IMR-90 (cell line): ENCODE results near the gene BRD1. TPM values are rescaled to one million over a fixed set of nuclear protein-coding genes. Genes with fewer than 3 reads are reported as not detected.

Source experiments
- ATAC-seq: fragments of 200-7000 bp; cut with Tn5 transposase; 2 replicates; pipeline ENCODE4 v1.9.1; 2020; ENCODE audit warnings: low read depth, mild to moderate bottlenecking, moderate library complexity
- BruUV-seq: library from RNA; stranded (reverse); fragments of 400-500 nt; replicated peaks from 2 replicates; lab custom pipeline; 2021; lab: Mats Ljungman, UMichigan
- CTCF ChIA-PET: fragments of 300-600 bp; formaldehyde crosslinking; extraction: SDS; loops from one replicate; lab custom pipeline; 2021; ENCODE audit warnings: antibody characterized with exemption; lab: Yijun Ruan, JAX
- POLR2A ChIA-PET: fragments of 300-600 bp; sonication (Branson Sonifier 250); formaldehyde crosslinking; loops from one replicate; lab custom pipeline; 2022; ENCODE audit warnings: antibody characterized with exemption; ENCODE audit not compliant: unreplicated experiment; lab: Charles Lee
- DNase-seq: peaks from one replicate; pipeline ENCODE4 v3.0.0; 2013
- H2AFZ ChIP-seq: replicated peaks from 2 replicates; pipeline ENCODE3; 2013; ENCODE audit warnings: low read length, mild to moderate bottlenecking; ENCODE audit not compliant: poor library complexity
- H2AK5ac ChIP-seq: 2 replicates; pipeline ENCODE4 v1.6.1; 2013; ENCODE audit warnings: low read depth, low read length, inconsistent platforms
- H2AK9ac ChIP-seq: replicated peaks from 2 replicates; pipeline ENCODE3; 2013; ENCODE audit warnings: mild to moderate bottlenecking, low read depth, low read length, moderate library complexity; ENCODE audit not compliant: poor library complexity
- H2BK120ac ChIP-seq: 2 replicates; pipeline ENCODE4 v1.6.1; 2013; ENCODE audit warnings: low read depth, low read length, inconsistent platforms
- H2BK15ac ChIP-seq: 3 replicates; pipeline ENCODE4 v1.6.1; 2013; ENCODE audit warnings: low read depth, low read length, inconsistent platforms
- H2BK20ac ChIP-seq: 2 replicates; pipeline ENCODE4 v1.6.1; 2013; ENCODE audit warnings: low read depth, mild to moderate bottlenecking, inconsistent platforms, low read length, moderate library complexity
- H2BK5ac ChIP-seq: 2 replicates; pipeline ENCODE4 v1.6.1; 2013; ENCODE audit warnings: mild to moderate bottlenecking, low read depth, low read length, inconsistent platforms; ENCODE audit not compliant: poor library complexity, severe bottlenecking
- H3K14ac ChIP-seq: replicated peaks from 2 replicates; pipeline ENCODE4 v1.6.1; 2013; ENCODE audit warnings: low read depth, low read length, inconsistent platforms
- H3K18ac ChIP-seq: 2 replicates; pipeline ENCODE4 v1.6.1; 2013; ENCODE audit warnings: low read depth, low read length, control low read depth
- H3K23ac ChIP-seq: 2 replicates; pipeline ENCODE4 v1.6.1; 2013; ENCODE audit warnings: low read depth, low read length, inconsistent platforms
- H3K27ac ChIP-seq: 2 replicates; pipeline ENCODE4 v1.5.1; 2013; ENCODE audit warnings: mild to moderate bottlenecking, control low read depth, low read length; ENCODE audit not compliant: insufficient read depth
- H3K27me3 ChIP-seq: 2 replicates; pipeline ENCODE4 v1.6.1; 2013; ENCODE audit warnings: low read length; ENCODE audit not compliant: control insufficient read depth, insufficient read depth
- H3K36me3 ChIP-seq: 2 replicates; pipeline ENCODE4 v1.6.1; 2013; ENCODE audit warnings: low read length, mixed read lengths; ENCODE audit not compliant: control insufficient read depth, insufficient read depth
- H3K4ac ChIP-seq: 2 replicates; pipeline ENCODE4 v1.6.1; 2013; ENCODE audit warnings: low read depth, low read length, inconsistent platforms
- H3K4me1 ChIP-seq: 2 replicates; pipeline ENCODE4 v1.6.1; 2013; ENCODE audit warnings: low read length, mixed read lengths; ENCODE audit not compliant: control insufficient read depth, insufficient read depth
- H3K4me2 ChIP-seq: 2 replicates; pipeline ENCODE4 v1.6.1; 2013; ENCODE audit warnings: low read depth, mild to moderate bottlenecking, control low read depth, low read length, moderate library complexity
- H3K4me3 ChIP-seq: 2 replicates; pipeline ENCODE4 v1.5.1; 2013; ENCODE audit warnings: low read depth, mild to moderate bottlenecking, control low read depth, low read length, moderate library complexity; ENCODE audit not compliant: insufficient read depth
- H3K56ac ChIP-seq: 2 replicates; pipeline ENCODE4 v1.6.1; 2013; ENCODE audit warnings: low read length, inconsistent platforms; ENCODE audit not compliant: insufficient read depth; ENCODE audit errors: extremely low read depth
- H3K79me1 ChIP-seq, 2 experiments: 2 replicates each; pipeline ENCODE4 v1.6.1; 2013; ENCODE audit warnings: low read length in 2 of 2, inconsistent platforms in 1 of 2, low read depth in 1 of 2
- H3K9ac ChIP-seq: 2 replicates; pipeline ENCODE4 v1.6.1; 2013; ENCODE audit warnings: low read depth, low read length, control low read depth
- H3K9me1 ChIP-seq: 2 replicates; pipeline ENCODE4 v1.6.1; 2013; ENCODE audit warnings: low read length, inconsistent platforms; ENCODE audit not compliant: insufficient read depth
- H3K9me3 ChIP-seq: 2 replicates; pipeline ENCODE4 v1.6.1; 2013; ENCODE audit warnings: low read length; ENCODE audit not compliant: control insufficient read depth, insufficient read depth
- H4K20me1 ChIP-seq: 2 replicates; pipeline ENCODE4 v1.6.1; 2013; ENCODE audit warnings: low read length, inconsistent platforms; ENCODE audit not compliant: insufficient read depth
- H4K5ac ChIP-seq: 2 replicates; pipeline ENCODE4 v1.6.1; 2013; ENCODE audit warnings: mild to moderate bottlenecking, low read depth, low read length, control low read depth
- H4K8ac ChIP-seq, 2 experiments: 2 replicates each; pipeline ENCODE4 v1.6.1; 2013; ENCODE audit warnings: low read depth in 2 of 2, low read length in 2 of 2, control low read depth in 1 of 2, inconsistent platforms in 1 of 2
- H4K91ac ChIP-seq: 2 replicates; pipeline ENCODE4 v1.6.1; 2013; ENCODE audit warnings: low read depth, low read length, inconsistent platforms; ENCODE audit not compliant: insufficient read depth
- CEBPB ChIP-seq: IDR thresholded peaks from 2 replicates; pipeline ENCODE4 v1.6.1; 2012; ENCODE audit warnings: low read depth, low read length, improper control_type of control experiment
- CHD1 ChIP-seq: IDR thresholded peaks from 2 replicates; pipeline ENCODE4 v1.6.1; 2012; ENCODE audit warnings: low read depth, low read length, improper control_type of control experiment
- MXI1 ChIP-seq: IDR thresholded peaks from 2 replicates; pipeline ENCODE4 v1.6.1; 2012; ENCODE audit warnings: low read depth, mild to moderate bottlenecking, low read length, moderate library complexity, borderline replicate concordance
- POLR2A ChIP-seq: IDR thresholded peaks from 2 replicates; pipeline ENCODE4 v1.6.1; 2012; ENCODE audit warnings: mild to moderate bottlenecking, low read depth, low read length
- RAD21 ChIP-seq: IDR thresholded peaks from 2 replicates; pipeline ENCODE4 v1.6.1; 2012; ENCODE audit warnings: low read length, improper control_type of control experiment
- RCOR1 ChIP-seq: IDR thresholded peaks from 2 replicates; pipeline ENCODE4 v1.6.1; 2012; ENCODE audit warnings: mild to moderate bottlenecking, low read length, improper control_type of control experiment; ENCODE audit not compliant: insufficient replicate concordance
- RFX5 ChIP-seq: IDR thresholded peaks from 2 replicates; pipeline ENCODE4 v1.8.0; 2012; ENCODE audit warnings: low read depth, mild to moderate bottlenecking, low read length, moderate library complexity
- SMC3 ChIP-seq: fragments of 150-350 bp; IDR thresholded peaks from 2 replicates; pipeline ENCODE4 v1.6.1; 2016; ENCODE audit warnings: low read depth, mild to moderate bottlenecking, antibody characterized with exemption, low read length, moderate library complexity
- WGBS, 2 experiments: methylation state at CpG; one replicate each; pipeline versions ENCODE4 v1.1.5 to v1.1.7; 2013; ENCODE audit warnings: missing lambda C conversion rate in 2 of 2; ENCODE audit not compliant: insufficient read length in 1 of 2; ENCODE audit errors: extremely low coverage in 2 of 2; 5-methylcytosine and 5-hydroxymethylcytosine counted together
- dilution Hi-C: fragments of 300-500 bp; cut with HindIII; formaldehyde crosslinking; loops from one replicate; pipeline ENCODE4 v1.14.3; 2018; ENCODE audit warnings: low sequenced_read_pairs; ENCODE audit not compliant: unreplicated experiment
- in situ Hi-C: fragments of 300-500 bp; cut with MboI; formaldehyde crosslinking; loops from 3 replicates; pipeline ENCODE4 v1.14.3; 2019; ENCODE audit warnings: low sequenced_read_pairs, inconsistent platforms, mixed read lengths
- intact Hi-C: fragments of 100-400 bp; cut with micrococcal nuclease; formaldehyde crosslinking; loops from 2 replicates; pipeline ENCODE4 v1.10.0; 2022
- polyA plus RNA-seq, 3 experiments: library from polyadenylated mRNA; depleted of rRNA; stranded (reverse); fragments of >200 nt; gene quantifications; 2 replicates each; pipeline ENCODE4 v1.2.3, GENCODE V29; 2012; ENCODE audit warnings: low replicate concordance in 1 of 3
- total RNA-seq: library from RNA; depleted of rRNA; stranded (reverse); fragments of >200 nt; gene quantifications from 2 replicates; pipeline ENCODE4 v1.2.3, GENCODE V29; 2012
- TF ChIP-seq, protein P1 (sequence below): conservative IDR thresholded peaks from 2 replicates; pipeline ENCODE4 v1.5.1; 2012; ENCODE audit warnings: mild to moderate bottlenecking, low read depth, low read length, improper control_type of control experiment
- TF ChIP-seq, protein P2 (sequence below): fragments of 150-350 bp; IDR thresholded peaks from 2 replicates; pipeline ENCODE4 v1.6.1; 2016; ENCODE audit warnings: low read depth, mild to moderate bottlenecking, low read length, moderate library complexity, borderline replicate concordance

The BRD1 gene
- total and polyA plus RNA-seq, 2 of the 4 experiments (the other 2 are of a cell fraction) = 10.0 to 10.6 TPM

DNA sequence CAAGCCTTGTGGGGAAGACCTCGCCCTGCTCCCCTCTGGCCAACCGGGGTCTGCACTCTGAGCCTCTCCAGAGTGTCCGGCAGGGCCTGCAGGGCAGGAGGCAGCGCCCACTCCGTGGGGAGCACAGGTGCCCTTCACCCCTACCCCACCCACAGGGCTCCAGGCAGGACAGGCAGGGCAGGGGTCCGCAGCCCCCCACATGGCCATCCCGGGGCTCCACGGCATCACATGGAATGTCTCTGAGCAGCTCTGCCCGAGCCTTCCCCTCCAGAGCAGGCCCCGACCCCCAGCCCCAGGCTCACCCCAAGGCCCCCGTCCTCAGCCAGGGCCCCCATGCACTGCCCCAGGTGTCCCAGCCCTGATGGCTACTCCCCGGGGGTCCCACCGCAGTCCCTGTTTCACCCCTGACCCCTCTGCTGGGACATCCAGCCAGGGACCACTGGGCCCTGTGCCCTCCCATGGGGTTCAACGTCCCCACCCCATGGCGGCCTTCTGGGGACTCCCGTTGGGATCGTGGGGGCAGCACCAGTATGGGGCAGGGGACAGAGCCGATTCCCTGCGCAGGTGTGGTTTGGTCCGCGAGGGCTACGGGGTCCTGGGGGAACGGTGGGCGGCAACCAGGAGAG lies 77.7 kb downstream of the BRD1 start:
- no peak overlapping the region for H4K5ac ChIP-seq
- H2BK15ac ChIP-seq = no peak overlapping the region
- no peak overlapping the region for H2AFZ ChIP-seq
- TF ChIP-seq RCOR1 = no peak
- TF ChIP-seq SMC3 = no peak
- TF ChIP-seq, protein P1, sequence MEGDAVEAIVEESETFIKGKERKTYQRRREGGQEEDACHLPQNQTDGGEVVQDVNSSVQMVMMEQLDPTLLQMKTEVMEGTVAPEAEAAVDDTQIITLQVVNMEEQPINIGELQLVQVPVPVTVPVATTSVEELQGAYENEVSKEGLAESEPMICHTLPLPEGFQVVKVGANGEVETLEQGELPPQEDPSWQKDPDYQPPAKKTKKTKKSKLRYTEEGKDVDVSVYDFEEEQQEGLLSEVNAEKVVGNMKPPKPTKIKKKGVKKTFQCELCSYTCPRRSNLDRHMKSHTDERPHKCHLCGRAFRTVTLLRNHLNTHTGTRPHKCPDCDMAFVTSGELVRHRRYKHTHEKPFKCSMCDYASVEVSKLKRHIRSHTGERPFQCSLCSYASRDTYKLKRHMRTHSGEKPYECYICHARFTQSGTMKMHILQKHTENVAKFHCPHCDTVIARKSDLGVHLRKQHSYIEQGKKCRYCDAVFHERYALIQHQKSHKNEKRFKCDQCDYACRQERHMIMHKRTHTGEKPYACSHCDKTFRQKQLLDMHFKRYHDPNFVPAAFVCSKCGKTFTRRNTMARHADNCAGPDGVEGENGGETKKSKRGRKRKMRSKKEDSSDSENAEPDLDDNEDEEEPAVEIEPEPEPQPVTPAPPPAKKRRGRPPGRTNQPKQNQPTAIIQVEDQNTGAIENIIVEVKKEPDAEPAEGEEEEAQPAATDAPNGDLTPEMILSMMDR = no peak
- TF ChIP-seq RFX5 = no peak
- TF ChIP-seq MXI1 = no peak
- TF ChIP-seq RAD21 = no peak
- TF ChIP-seq CEBPB = no peak
- no peak for TF ChIP-seq CHD1
- no peak for TF ChIP-seq POLR2A
- TF ChIP-seq, protein P2, sequence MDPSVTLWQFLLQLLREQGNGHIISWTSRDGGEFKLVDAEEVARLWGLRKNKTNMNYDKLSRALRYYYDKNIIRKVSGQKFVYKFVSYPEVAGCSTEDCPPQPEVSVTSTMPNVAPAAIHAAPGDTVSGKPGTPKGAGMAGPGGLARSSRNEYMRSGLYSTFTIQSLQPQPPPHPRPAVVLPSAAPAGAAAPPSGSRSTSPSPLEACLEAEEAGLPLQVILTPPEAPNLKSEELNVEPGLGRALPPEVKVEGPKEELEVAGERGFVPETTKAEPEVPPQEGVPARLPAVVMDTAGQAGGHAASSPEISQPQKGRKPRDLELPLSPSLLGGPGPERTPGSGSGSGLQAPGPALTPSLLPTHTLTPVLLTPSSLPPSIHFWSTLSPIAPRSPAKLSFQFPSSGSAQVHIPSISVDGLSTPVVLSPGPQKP = no peak
- H3K4me2 ChIP-seq = no peak overlapping the region
- H4K20me1 ChIP-seq = no peaks in the 10 kb centered on the region
- WGBS, 2 experiments = 85% methylated on average over 6 of the region's 24 CpGs; no CpG with 5 or more reads in 1 of the 2 experiments
- no peaks in the 10 kb centered on the region for H3K79me1 ChIP-seq
- no peak overlapping the region for H2AK5ac ChIP-seq
- H3K18ac ChIP-seq = no peak overlapping the region
- H3K56ac ChIP-seq = no peak overlapping the region
- H2BK120ac ChIP-seq = no peak overlapping the region
- no peaks in the 10 kb centered on the region for H3K36me3 ChIP-seq
- no peak overlapping the region for H3K9ac ChIP-seq
- H3K9me1 ChIP-seq = no peaks in the 10 kb centered on the region
- H2BK20ac ChIP-seq = no peak overlapping the region
- DNase-seq (no peak), ATAC-seq (no peak)
- BruUV-seq = no TSS peak
- intact Hi-C loops (no loop called here), in situ Hi-C loops (no loop called here), dilution Hi-C loops (no loop called here)
- ChIA-PET CTCF (no interaction called here), POLR2A (no interaction called here)
- H3K23ac ChIP-seq = no peak overlapping the region
- no peak overlapping the region for H4K91ac ChIP-seq
- H3K9me3 ChIP-seq = peaks cover 5% of the 10 kb centered on the region
- no peak overlapping the region for H2AK9ac ChIP-seq
- no peak overlapping the region for H4K8ac ChIP-seq
- H2BK5ac ChIP-seq = no peak overlapping the region
- H3K4me3 ChIP-seq = no peak overlapping the region
- H3K27me3 ChIP-seq = peaks cover 5% of the 10 kb centered on the region; the same call in 1 of the 2 replicates
- H3K27ac ChIP-seq = no peak overlapping the region
- H3K4me1 ChIP-seq = no peaks in the 10 kb centered on the region
- H3K14ac ChIP-seq = no peak overlapping the region
- H3K4ac ChIP-seq = no peak overlapping the region
